ENCODE results near the gene LRFN5.
A peak's percentile ranks its signal among the peaks of the same experiment; 100 is the strongest.

The LRFN5 gene

DNA sequence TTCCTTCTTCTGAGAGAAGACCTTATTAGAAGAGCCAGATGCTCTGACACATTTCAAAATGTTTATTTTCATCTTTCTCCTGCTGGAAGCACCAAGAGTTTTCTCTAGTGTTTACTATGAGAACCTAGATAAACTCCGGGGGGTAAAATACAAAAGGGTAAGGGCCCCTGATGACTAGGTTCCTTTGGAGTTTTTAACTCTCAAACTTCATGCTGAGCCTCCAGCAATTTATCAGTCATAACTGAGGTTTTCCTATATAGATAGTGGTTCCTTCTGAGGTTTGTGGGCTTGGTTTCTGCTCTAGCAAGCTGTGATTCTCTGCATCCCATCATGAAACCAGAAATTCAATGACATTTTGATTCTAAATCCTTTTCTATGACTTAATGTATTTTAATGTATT, 210.9 kb downstream of the LRFN5 start:
- Histone ChIP-seq H3K9me2 (replicated peaks; ENCODE audit: insufficient read depth, low read length) (no peaks in the 10 kb centered on the region), H3K9me3 (replicated peaks; ENCODE audit: insufficient read depth, low read length) (no peaks in the 10 kb centered on the region), H3K4me1 (ENCODE audit: low read length) (no peaks in the 10 kb centered on the region), H4K20me1 (ENCODE audit: insufficient read depth, low read length) (no peaks in the 10 kb centered on the region), H2AFZ (ENCODE audit: low read length) (no peak overlapping the region), H3K4me3 (ENCODE audit: low read length) (no peak overlapping the region), H3K4me2 (ENCODE audit: low read depth, low read length) (no peak overlapping the region), H3K79me2 (ENCODE audit: low read length) (no peaks in the 10 kb centered on the region), H3K27me3 (replicated peaks; ENCODE audit: insufficient read depth, low read length) (no peaks in the 10 kb centered on the region), H3K36me3 (replicated peaks; ENCODE audit: insufficient read depth, low read length) (no peaks in the 10 kb centered on the region), H3K27ac (ENCODE audit: low read length) (no peak overlapping the region), H3K9ac (ENCODE audit: low read length) (no peak overlapping the region), H3F3A (ENCODE audit: insufficient read depth, low read length) (no peaks in the 10 kb centered on the region)
- no peak for TF ChIP-seq EZH2 (optimal IDR thresholded peaks at IDR 0.05; ENCODE audit: low read depth, low read length)
- no peak for TF ChIP-seq EZH2phosphoT487 (IDR thresholded peaks at IDR 0.05; ENCODE audit: low read length)
- TF ChIP-seq, protein P1, sequence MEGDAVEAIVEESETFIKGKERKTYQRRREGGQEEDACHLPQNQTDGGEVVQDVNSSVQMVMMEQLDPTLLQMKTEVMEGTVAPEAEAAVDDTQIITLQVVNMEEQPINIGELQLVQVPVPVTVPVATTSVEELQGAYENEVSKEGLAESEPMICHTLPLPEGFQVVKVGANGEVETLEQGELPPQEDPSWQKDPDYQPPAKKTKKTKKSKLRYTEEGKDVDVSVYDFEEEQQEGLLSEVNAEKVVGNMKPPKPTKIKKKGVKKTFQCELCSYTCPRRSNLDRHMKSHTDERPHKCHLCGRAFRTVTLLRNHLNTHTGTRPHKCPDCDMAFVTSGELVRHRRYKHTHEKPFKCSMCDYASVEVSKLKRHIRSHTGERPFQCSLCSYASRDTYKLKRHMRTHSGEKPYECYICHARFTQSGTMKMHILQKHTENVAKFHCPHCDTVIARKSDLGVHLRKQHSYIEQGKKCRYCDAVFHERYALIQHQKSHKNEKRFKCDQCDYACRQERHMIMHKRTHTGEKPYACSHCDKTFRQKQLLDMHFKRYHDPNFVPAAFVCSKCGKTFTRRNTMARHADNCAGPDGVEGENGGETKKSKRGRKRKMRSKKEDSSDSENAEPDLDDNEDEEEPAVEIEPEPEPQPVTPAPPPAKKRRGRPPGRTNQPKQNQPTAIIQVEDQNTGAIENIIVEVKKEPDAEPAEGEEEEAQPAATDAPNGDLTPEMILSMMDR (IDR thresholded peaks at IDR 0.05; ENCODE audit: low read length), result no peak
- no peak for DNase-seq

DNA sequence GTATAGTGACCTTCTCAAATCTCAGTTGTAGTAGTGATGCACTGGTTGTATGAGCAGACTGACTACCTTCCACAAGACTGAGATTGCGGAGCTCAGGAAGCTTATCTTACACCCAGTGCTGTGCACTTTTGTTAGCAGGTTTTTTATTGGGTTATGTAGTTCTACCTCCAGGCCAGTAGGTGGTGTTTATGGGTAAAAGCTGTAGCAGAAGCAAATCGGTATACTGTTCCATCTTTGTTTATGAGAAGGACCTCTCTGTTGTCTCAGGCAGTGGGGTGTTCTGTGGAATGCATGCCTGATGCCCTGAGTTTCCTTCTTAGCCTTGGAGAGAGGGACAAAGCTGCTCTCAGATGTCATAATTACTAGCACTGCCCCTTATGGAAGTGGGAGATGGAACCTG, 217.8 kb downstream of the LRFN5 start:
- no peak for DNase-seq
- H3F3A ChIP-seq (ENCODE audit: insufficient read depth, low read length), result no peaks in the 10 kb centered on the region
- no peaks in the 10 kb centered on the region for H3K9me2 ChIP-seq (replicated peaks; ENCODE audit: insufficient read depth, low read length)
- H3K36me3 ChIP-seq (replicated peaks; ENCODE audit: insufficient read depth, low read length), result no peaks in the 10 kb centered on the region
- no peaks in the 10 kb centered on the region for H4K20me1 ChIP-seq (ENCODE audit: insufficient read depth, low read length)
- H2AFZ ChIP-seq (ENCODE audit: low read length), result no peak overlapping the region
- no peaks in the 10 kb centered on the region for H3K79me2 ChIP-seq (ENCODE audit: low read length)
- no peaks in the 10 kb centered on the region for H3K27me3 ChIP-seq (replicated peaks; ENCODE audit: insufficient read depth, low read length)
- H3K9ac ChIP-seq (ENCODE audit: low read length), result no peak overlapping the region
- TF ChIP-seq, protein P1 (IDR thresholded peaks at IDR 0.05; ENCODE audit: low read length), result 0 out of 2 replicates have a peak, but pooled peaks have one; percentile 5
- no peak for TF ChIP-seq EZH2 (optimal IDR thresholded peaks at IDR 0.05; ENCODE audit: low read depth, low read length)
- H3K27ac ChIP-seq (ENCODE audit: low read length), result no peak overlapping the region
- no peak overlapping the region for H3K4me3 ChIP-seq (ENCODE audit: low read length)
- no peak overlapping the region for H3K4me2 ChIP-seq (ENCODE audit: low read depth, low read length)
- no peaks in the 10 kb centered on the region for H3K4me1 ChIP-seq (ENCODE audit: low read length)
- H3K9me3 ChIP-seq (replicated peaks; ENCODE audit: insufficient read depth, low read length), result no peaks in the 10 kb centered on the region

DNA sequence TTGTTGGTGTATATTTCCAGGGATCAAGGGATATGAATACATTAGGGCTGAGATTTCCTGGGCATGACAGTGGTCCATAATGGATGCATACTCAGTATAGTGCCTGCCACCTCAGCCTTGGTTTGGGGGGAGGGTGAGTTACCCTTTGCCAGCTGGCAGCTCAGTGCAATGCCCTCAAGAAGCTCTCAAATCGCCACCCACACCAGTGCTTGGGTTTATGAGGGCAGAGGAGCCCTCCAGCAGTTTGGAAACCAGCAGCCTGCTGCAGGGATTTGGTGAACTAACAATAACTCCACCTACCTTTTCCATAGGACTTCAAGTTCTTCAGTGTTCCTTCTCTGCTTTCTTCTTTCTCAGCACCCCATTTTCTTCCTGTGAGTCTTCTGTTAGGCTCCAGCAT, 218.9 kb downstream of the LRFN5 start:
- Histone ChIP-seq H3K9ac (ENCODE audit: low read length) (no peak overlapping the region), H3K27me3 (replicated peaks; ENCODE audit: insufficient read depth, low read length) (no peaks in the 10 kb centered on the region), H3K36me3 (replicated peaks; ENCODE audit: insufficient read depth, low read length) (no peaks in the 10 kb centered on the region), H3K9me3 (replicated peaks; ENCODE audit: insufficient read depth, low read length) (no peaks in the 10 kb centered on the region), H3K4me3 (ENCODE audit: low read length) (no peak overlapping the region), H3K9me2 (replicated peaks; ENCODE audit: insufficient read depth, low read length) (no peaks in the 10 kb centered on the region), H2AFZ (ENCODE audit: low read length) (no peak overlapping the region), H3K79me2 (ENCODE audit: low read length) (no peaks in the 10 kb centered on the region), H3K27ac (ENCODE audit: low read length) (no peak overlapping the region), H3K4me2 (ENCODE audit: low read depth, low read length) (no peak overlapping the region), H4K20me1 (ENCODE audit: insufficient read depth, low read length) (no peaks in the 10 kb centered on the region), H3K4me1 (ENCODE audit: low read length) (no peaks in the 10 kb centered on the region), H3F3A (ENCODE audit: insufficient read depth, low read length) (no peaks in the 10 kb centered on the region)
- DNase-seq, result no peak
- TF ChIP-seq EZH2 (optimal IDR thresholded peaks at IDR 0.05; ENCODE audit: low read depth, low read length) (no peak), EZH2phosphoT487 (IDR thresholded peaks at IDR 0.05; ENCODE audit: low read length) (no peak)
- TF ChIP-seq, protein P1 (IDR thresholded peaks at IDR 0.05; ENCODE audit: low read length), result no peak

All from MM.1S (cell line).